Limb (tissue), 2 donors: ENCODE measurements around the gene WDR76.
A peak's percentile ranks its signal among the peaks of the same experiment; 100 is the strongest.
"Not testable (repeated sequence)": the region's sequence is repeated elsewhere in the genome, so short reads cannot be mapped to it uniquely, and the experiment has no call there.

ENCODE experiments used
- DNase-seq, 2 donors: peaks; one replicate each; pipeline ENCODE4 v3.0.0-alpha.2; 2016; ENCODE audit errors: extremely low spot score in 2 of 2

Gene WDR76

GRCh38 chr15:43826508-43827341 lies at the start of gene WDR76:
Gene WDR76, plus strand, starts transcription at chr15:43827002. Its CDS starts 31 bp downstream, at chr15:43827033.
- DNase-seq = peak; percentile 81 to 82

- peak; percentile 55 to 79 for DNase-seq
Observed at GRCh38 chr15:43777267-43777914, 49.4 kb upstream of the WDR76 start.

GRCh38 chr15:43779016-43779415 lies 47.8 kb upstream of the WDR76 start:
- no peak for DNase-seq

GRCh38 chr15:43789409-43789808 lies 37.4 kb upstream of the WDR76 start:
- DNase-seq = no peak

GRCh38 chr15:43791993-43792760 lies 34.6 kb upstream of the WDR76 start, which contains the start of gene SERF2:
Gene SERF2, plus strand, starts transcription at chr15:43792320. Its CDS starts 57 bp downstream, at chr15:43792377.
- DNase-seq = peak; percentile 99 to 100

GRCh38 chr15:43792761-43793476 lies 33.9 kb upstream of the WDR76 start:
- DNase-seq = peak in 1 of 2 donors; percentile 42

GRCh38 chr15:43793647-43794046 lies 33.2 kb upstream of the WDR76 start:
- DNase-seq = no peak

GRCh38 chr15:43794269-43795037 lies 32.3 kb upstream of the WDR76 start:
- DNase-seq = no peak

- DNase-seq = no peak
Observed at GRCh38 chr15:43795197-43795596, 31.6 kb upstream of the WDR76 start.

GRCh38 chr15:43795997-43796396 lies 30.8 kb upstream of the WDR76 start:
- no peak for DNase-seq

- no peak for DNase-seq
Observed at GRCh38 chr15:43796566-43796965, 30.2 kb upstream of the WDR76 start.

GRCh38 chr15:43799209-43799944 lies 27.4 kb upstream of the WDR76 start:
- no peak for DNase-seq

GRCh38 chr15:43799945-43800285 lies 26.9 kb upstream of the WDR76 start, which contains the start of gene SERINC4:
Gene SERINC4, minus strand, starts transcription at chr15:43800220. Its CDS starts 234 bp downstream, at chr15:43799986.
- no peak for DNase-seq

GRCh38 chr15:43800286-43801141 lies 26.3 kb upstream of the WDR76 start, which contains the start of gene HYPK:
Gene HYPK, plus strand, starts transcription at chr15:43800599. Its CDS starts 24 bp downstream, at chr15:43800623.
- peak; percentile 92 to 94 for DNase-seq

GRCh38 chr15:43802676-43803075 lies 24.1 kb upstream of the WDR76 start:
- not testable (repeated sequence) for DNase-seq

GRCh38 chr15:43808435-43808950 lies 18.3 kb upstream of the WDR76 start:
- DNase-seq = no peak

- no peak for DNase-seq
Observed at GRCh38 chr15:43808960-43809678, 17.7 kb upstream of the WDR76 start.

- DNase-seq = not testable (repeated sequence)
Observed at GRCh38 chr15:43815064-43815463, 11.7 kb upstream of the WDR76 start.
